ENCODE results near the gene PSEN1.

Gene PSEN1

GRCh38 chr14:73140811-73141323 lies 4.6 kb downstream of the PSEN1 start:
- Histone ChIP-seq H3K4me3 (replicated peaks; ENCODE audit: insufficient read depth, low read length) (no peak overlapping the region), H3K27ac (replicated peaks) (no peak overlapping the region), H3K27me3 (ENCODE audit: insufficient read depth, poor library complexity, severe bottlenecking) (no peaks in the 10 kb centered on the region)
- DNase-seq (ENCODE audit: low read depth in 1 of 2, low spot score in 1 of 2): no peak
- TF ChIP-seq, protein P1, sequence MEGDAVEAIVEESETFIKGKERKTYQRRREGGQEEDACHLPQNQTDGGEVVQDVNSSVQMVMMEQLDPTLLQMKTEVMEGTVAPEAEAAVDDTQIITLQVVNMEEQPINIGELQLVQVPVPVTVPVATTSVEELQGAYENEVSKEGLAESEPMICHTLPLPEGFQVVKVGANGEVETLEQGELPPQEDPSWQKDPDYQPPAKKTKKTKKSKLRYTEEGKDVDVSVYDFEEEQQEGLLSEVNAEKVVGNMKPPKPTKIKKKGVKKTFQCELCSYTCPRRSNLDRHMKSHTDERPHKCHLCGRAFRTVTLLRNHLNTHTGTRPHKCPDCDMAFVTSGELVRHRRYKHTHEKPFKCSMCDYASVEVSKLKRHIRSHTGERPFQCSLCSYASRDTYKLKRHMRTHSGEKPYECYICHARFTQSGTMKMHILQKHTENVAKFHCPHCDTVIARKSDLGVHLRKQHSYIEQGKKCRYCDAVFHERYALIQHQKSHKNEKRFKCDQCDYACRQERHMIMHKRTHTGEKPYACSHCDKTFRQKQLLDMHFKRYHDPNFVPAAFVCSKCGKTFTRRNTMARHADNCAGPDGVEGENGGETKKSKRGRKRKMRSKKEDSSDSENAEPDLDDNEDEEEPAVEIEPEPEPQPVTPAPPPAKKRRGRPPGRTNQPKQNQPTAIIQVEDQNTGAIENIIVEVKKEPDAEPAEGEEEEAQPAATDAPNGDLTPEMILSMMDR (IDR thresholded peaks at IDR 0.05; ENCODE audit: insufficient read depth, low read length): no peak

GRCh38 chr14:73142216-73142615 lies 5.9 kb downstream of the PSEN1 start:
- no peak for DNase-seq (ENCODE audit: low read depth in 1 of 2, low spot score in 1 of 2)
- H3K4me3 ChIP-seq (replicated peaks; ENCODE audit: insufficient read depth, low read length): no peak overlapping the region
- H3K27ac ChIP-seq (replicated peaks): no peak overlapping the region
- no peaks in the 10 kb centered on the region for H3K27me3 ChIP-seq (ENCODE audit: insufficient read depth, poor library complexity, severe bottlenecking)
- TF ChIP-seq, protein P1 (IDR thresholded peaks at IDR 0.05; ENCODE audit: insufficient read depth, low read length): no peak
- TF ChIP-seq GABPA (IDR thresholded peaks at IDR 0.05; ENCODE audit: low read depth) (no peak), POLR2AphosphoS5 (IDR thresholded peaks at IDR 0.05; ENCODE audit: low read depth) (no peak), SPI1 (IDR thresholded peaks at IDR 0.05; ENCODE audit: borderline replicate concordance, low read depth) (no peak)
- TF ChIP-seq, protein P2, sequence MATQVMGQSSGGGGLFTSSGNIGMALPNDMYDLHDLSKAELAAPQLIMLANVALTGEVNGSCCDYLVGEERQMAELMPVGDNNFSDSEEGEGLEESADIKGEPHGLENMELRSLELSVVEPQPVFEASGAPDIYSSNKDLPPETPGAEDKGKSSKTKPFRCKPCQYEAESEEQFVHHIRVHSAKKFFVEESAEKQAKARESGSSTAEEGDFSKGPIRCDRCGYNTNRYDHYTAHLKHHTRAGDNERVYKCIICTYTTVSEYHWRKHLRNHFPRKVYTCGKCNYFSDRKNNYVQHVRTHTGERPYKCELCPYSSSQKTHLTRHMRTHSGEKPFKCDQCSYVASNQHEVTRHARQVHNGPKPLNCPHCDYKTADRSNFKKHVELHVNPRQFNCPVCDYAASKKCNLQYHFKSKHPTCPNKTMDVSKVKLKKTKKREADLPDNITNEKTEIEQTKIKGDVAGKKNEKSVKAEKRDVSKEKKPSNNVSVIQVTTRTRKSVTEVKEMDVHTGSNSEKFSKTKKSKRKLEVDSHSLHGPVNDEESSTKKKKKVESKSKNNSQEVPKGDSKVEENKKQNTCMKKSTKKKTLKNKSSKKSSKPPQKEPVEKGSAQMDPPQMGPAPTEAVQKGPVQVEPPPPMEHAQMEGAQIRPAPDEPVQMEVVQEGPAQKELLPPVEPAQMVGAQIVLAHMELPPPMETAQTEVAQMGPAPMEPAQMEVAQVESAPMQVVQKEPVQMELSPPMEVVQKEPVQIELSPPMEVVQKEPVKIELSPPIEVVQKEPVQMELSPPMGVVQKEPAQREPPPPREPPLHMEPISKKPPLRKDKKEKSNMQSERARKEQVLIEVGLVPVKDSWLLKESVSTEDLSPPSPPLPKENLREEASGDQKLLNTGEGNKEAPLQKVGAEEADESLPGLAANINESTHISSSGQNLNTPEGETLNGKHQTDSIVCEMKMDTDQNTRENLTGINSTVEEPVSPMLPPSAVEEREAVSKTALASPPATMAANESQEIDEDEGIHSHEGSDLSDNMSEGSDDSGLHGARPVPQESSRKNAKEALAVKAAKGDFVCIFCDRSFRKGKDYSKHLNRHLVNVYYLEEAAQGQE (IDR thresholded peaks at IDR 0.05; ENCODE audit: insufficient replicate concordance, low read depth): no peak

- Histone ChIP-seq H3K27me3 (ENCODE audit: insufficient read depth, poor library complexity, severe bottlenecking) (no peaks in the 10 kb centered on the region), H3K4me3 (replicated peaks; ENCODE audit: insufficient read depth, low read length) (no peak overlapping the region), H3K27ac (replicated peaks) (no peak overlapping the region)
- DNase-seq (ENCODE audit: low read depth in 1 of 2, low spot score in 1 of 2): no peak
- TF ChIP-seq POLR2AphosphoS5 (IDR thresholded peaks at IDR 0.05; ENCODE audit: low read depth): no peak
- TF ChIP-seq SPI1 (IDR thresholded peaks at IDR 0.05; ENCODE audit: borderline replicate concordance, low read depth): no peak
- TF ChIP-seq GABPA (IDR thresholded peaks at IDR 0.05; ENCODE audit: low read depth): no peak
- TF ChIP-seq, protein P1 (IDR thresholded peaks at IDR 0.05; ENCODE audit: insufficient read depth, low read length): no peak
- TF ChIP-seq, protein P2 (IDR thresholded peaks at IDR 0.05; ENCODE audit: insufficient replicate concordance, low read depth): no peak
Measured at GRCh38 chr14:73143003-73143402, 6.7 kb downstream of the PSEN1 start.

DNA sequence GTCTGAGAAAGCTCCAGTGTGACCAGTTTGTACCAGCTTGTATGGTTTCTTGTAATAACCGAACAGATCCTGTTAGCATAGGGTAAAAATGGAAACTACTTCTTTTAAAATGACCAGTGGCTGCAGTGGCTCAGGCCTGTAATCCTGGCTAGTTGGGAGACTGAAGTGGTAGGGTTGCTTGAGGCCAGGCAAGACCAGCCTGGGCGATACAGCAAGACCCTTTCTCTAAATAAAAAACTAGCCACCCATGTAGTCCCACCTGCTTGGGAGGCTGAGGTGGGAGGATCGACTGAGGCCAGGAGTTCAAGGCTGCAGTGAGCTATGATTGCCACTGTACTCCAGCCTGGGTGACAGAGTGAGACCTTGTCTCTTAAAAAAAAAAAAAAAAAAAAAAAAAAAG lies 7.3 kb downstream of the PSEN1 start:
- Histone ChIP-seq H3K4me3 (replicated peaks; ENCODE audit: insufficient read depth, low read length) (no peak overlapping the region), H3K27ac (replicated peaks) (no peak overlapping the region), H3K27me3 (ENCODE audit: insufficient read depth, poor library complexity, severe bottlenecking) (no peaks in the 10 kb centered on the region)
- no peak for DNase-seq (ENCODE audit: low read depth in 1 of 2, low spot score in 1 of 2)
- TF ChIP-seq POLR2AphosphoS5 (IDR thresholded peaks at IDR 0.05; ENCODE audit: low read depth) (no peak), SPI1 (IDR thresholded peaks at IDR 0.05; ENCODE audit: borderline replicate concordance, low read depth) (no peak), GABPA (IDR thresholded peaks at IDR 0.05; ENCODE audit: low read depth) (no peak)
- TF ChIP-seq, protein P2 (IDR thresholded peaks at IDR 0.05; ENCODE audit: insufficient replicate concordance, low read depth): no peak
- TF ChIP-seq, protein P1 (IDR thresholded peaks at IDR 0.05; ENCODE audit: insufficient read depth, low read length): no peak

Measured in HL-60 (cell line).